ENCODE results near the gene TELO2.

GRCh38 chr16:1487395-1488053 lies 5.6 kb upstream of the TELO2 start:
- TF ChIP-seq REST (IDR thresholded peaks at IDR 0.05; ENCODE audit: insufficient read depth in 1 of 2, low read depth in 2 of 2, low read length in 1 of 2) (no peak), CTCF (IDR thresholded peaks at IDR 0.05) (no peak), POLR2AphosphoS5 (IDR thresholded peaks at IDR 0.05; ENCODE audit: low read depth, low read length) (no peak)
